Adipose tissue (tissue), 3 donors: ENCODE results near the gene CARMIL1. TPM values are rescaled to one million over a fixed set of nuclear protein-coding genes. Genes with fewer than 3 reads are reported as not detected.
"Not testable (repeated sequence)": the region's sequence is repeated elsewhere in the genome, so short reads cannot be mapped to it uniquely, and the experiment has no call there.

ENCODE experiments used
- H3K27ac ChIP-seq: one replicate; pipeline ENCODE4 v1.5.1; 2013; ENCODE audit warnings: low read depth, low read length
- WGBS, 3 donors: extraction: QIAGEN DNeasy Blood & Tissue Kit; methylation state at CpG; one replicate each; pipeline ENCODE4 v1.1.7; 2013; 5-methylcytosine and 5-hydroxymethylcytosine counted together
- polyA plus RNA-seq, 3 donors: library from polyadenylated mRNA; stranded (reverse); fragments of 200-250 nt; gene quantifications; one replicate each; pipeline ENCODE4 v1.2.3, GENCODE V29; 2013
- donor health status: healthy with polysubstance abuse.
- donor health status: Bipolar disorder and iron deficiency.
- donor health status: healthy.

The CARMIL1 gene
- polyA plus RNA-seq, 3 donors = 3.0 to 24.6 (median 3.5) TPM

GRCh38 chr6:25444521-25444920, 165.3 kb downstream of the CARMIL1 start:
- H3K27ac ChIP-seq = not testable (repeated sequence)
- 84 to 98% (median 88%) methylated on average over 4 of the region's 4 CpGs for WGBS, 3 donors

GRCh38 chr6:25446830-25447569, 167.8 kb downstream of the CARMIL1 start:
- H3K27ac ChIP-seq = no peak overlapping the region
- WGBS, 3 donors = 76 to 94% (median 81%) methylated on average over 2 of the region's 2 CpGs

GRCh38 chr6:25447570-25447929, 168.4 kb downstream of the CARMIL1 start:
- WGBS, 3 donors = 44 to 63% (median 58%) methylated on average over 1 of the region's 1 CpG
- H3K27ac ChIP-seq = no peak overlapping the region

- no peak overlapping the region for H3K27ac ChIP-seq
- 81 to 94% (median 93%) methylated on average over 2 of the region's 2 CpGs for WGBS, 3 donors
These were observed 169.9 kb downstream of the CARMIL1 start for GRCh38 chr6:25448965-25449538.

GRCh38 chr6:25449774-25450173, 170.6 kb downstream of the CARMIL1 start:
- no peak overlapping the region for H3K27ac ChIP-seq
- 62 to 87% (median 72%) methylated on average over 4 of the region's 4 CpGs for WGBS, 3 donors

GRCh38 chr6:25450469-25451198, 171.5 kb downstream of the CARMIL1 start:
- no peak overlapping the region for H3K27ac ChIP-seq

- WGBS, 3 donors = 50 to 84% (median 63%) methylated on average over 3 of the region's 3 CpGs
- no peak overlapping the region for H3K27ac ChIP-seq
These were observed 172.9 kb downstream of the CARMIL1 start for GRCh38 chr6:25452031-25452430.

- no peak overlapping the region for H3K27ac ChIP-seq
- 85 to 99% (median 87%) methylated on average over 2 of the region's 2 CpGs for WGBS, 3 donors
These were observed 174.1 kb downstream of the CARMIL1 start for GRCh38 chr6:25453288-25453687.

- no peak overlapping the region for H3K27ac ChIP-seq
- 92 to 97% (median 94%) methylated on average over 1 of the region's 1 CpG for WGBS, 3 donors
These were observed 175.0 kb downstream of the CARMIL1 start for GRCh38 chr6:25454136-25454535.

GRCh38 chr6:25456249-25457040, 177.3 kb downstream of the CARMIL1 start:
- no peak overlapping the region for H3K27ac ChIP-seq
- 57 to 61% (median 58%) methylated on average over 3 of the region's 3 CpGs for WGBS, 3 donors

GRCh38 chr6:25457516-25457915, 178.3 kb downstream of the CARMIL1 start:
- 88 to 92% (median 91%) methylated on average over 3 of the region's 3 CpGs for WGBS, 3 donors
- H3K27ac ChIP-seq = no peak overlapping the region

- 80 to 87% (median 86%) methylated on average over 2 of the region's 2 CpGs for WGBS, 3 donors
- no peak overlapping the region for H3K27ac ChIP-seq
These were observed 179.3 kb downstream of the CARMIL1 start for GRCh38 chr6:25458485-25458884.

- no peak overlapping the region for H3K27ac ChIP-seq
- 91 to 92% (median 92%) methylated on average over 7 of the region's 7 CpGs for WGBS, 3 donors
These were observed 183.2 kb downstream of the CARMIL1 start for GRCh38 chr6:25462235-25462897.

GRCh38 chr6:25463441-25463840, 184.3 kb downstream of the CARMIL1 start:
- 67 to 98% (median 68%) methylated on average over 4 of the region's 4 CpGs for WGBS, 3 donors
- H3K27ac ChIP-seq = no peak overlapping the region

GRCh38 chr6:25464225-25464624, 185.1 kb downstream of the CARMIL1 start:
- H3K27ac ChIP-seq = no peak overlapping the region
- WGBS, 3 donors = 80 to 91% (median 82%) methylated on average over 1 of the region's 1 CpG

GRCh38 chr6:25465941-25466340, 186.8 kb downstream of the CARMIL1 start:
- WGBS, 3 donors = 73 to 94% (median 82%) methylated on average over 2 of the region's 2 CpGs
- H3K27ac ChIP-seq = no peak overlapping the region

GRCh38 chr6:25468881-25469280, 189.7 kb downstream of the CARMIL1 start:
- no peak overlapping the region for H3K27ac ChIP-seq
- 93 to 95% (median 93%) methylated on average over 2 of the region's 2 CpGs for WGBS, 3 donors

- no peak overlapping the region for H3K27ac ChIP-seq
These were observed 190.7 kb downstream of the CARMIL1 start for GRCh38 chr6:25469797-25470388.
